Adrenal gland (tissue), 12 donors: ENCODE results near the gene ARHGEF10L. TPM values are rescaled to one million over a fixed set of nuclear protein-coding genes. Genes with fewer than 3 reads are reported as not detected.
A peak's percentile ranks its signal among the peaks of the same experiment; 100 is the strongest.

Experiments
- DNase-seq, 7 donors: peaks; one replicate each; pipeline ENCODE4 v3.0.0-alpha.2; 2019 to 2020
- H3K27ac ChIP-seq, 5 donors: fragments of 200-600 bp; sonication (generic) in 4 of 5; 1 replicate in 3 of 5; 2 replicates in 2 of 5; pipeline versions ENCODE4 v1.5.1 to v1.8.0; 2016 to 2020; ENCODE audit warnings: mild to moderate bottlenecking in 1 of 5
- H3K27me3 ChIP-seq: fragments of 200-600 bp; 2 replicates; pipeline ENCODE4 v1.8.0; 2021
- H3K36me3 ChIP-seq, 2 donors: fragments of 200-600 bp; replicated peaks in 1 of 2; 1 replicate in 1 of 2; 2 replicates in 1 of 2; pipeline versions ENCODE4 v1.5.1 to v1.8.0; 2018 to 2022
- H3K4me1 ChIP-seq, 2 donors: fragments of 200-600 bp; replicated peaks in 1 of 2; 1 replicate in 1 of 2; 2 replicates in 1 of 2; pipeline versions ENCODE4 v1.5.1 to v1.8.0; 2018 to 2021
- H3K4me3 ChIP-seq, 4 donors: fragments of 200-600 bp; sonication (generic) in 3 of 4; one replicate each; pipeline ENCODE4 v1.5.1; 2016 to 2018
- H3K9me3 ChIP-seq, 3 donors: fragments of 200-600 bp; sonication (generic) in 1 of 3; replicated peaks in 1 of 3; 1 replicate in 2 of 3; 2 replicates in 1 of 3; pipeline versions ENCODE4 v1.5.1 to v1.8.0; 2016 to 2021
- CTCF ChIP-seq, 6 experiments: fragments of 450-650 bp in 4 of 6; fragments of 200-600 bp in 2 of 6; sonication (generic) in 1 of 6; IDR thresholded peaks; 1 replicate in 5 of 6; 2 replicates in 1 of 6; pipeline versions ENCODE4 v1.5.1 to v1.8.0; 2016 to 2021; ENCODE audit warnings: antibody characterized with exemption in 6 of 6, mild to moderate bottlenecking in 2 of 6, moderate library complexity in 1 of 6
- POLR2A ChIP-seq, 2 donors: fragments of 450-650 bp; IDR thresholded peaks; one replicate each; pipeline ENCODE4 v1.6.1; 2017; ENCODE audit warnings: antibody characterized with exemption in 2 of 2, mild to moderate bottlenecking in 2 of 2, moderate library complexity in 1 of 2
- WGBS, 4 donors: extraction: QIAGEN DNeasy Blood & Tissue Kit in 2 of 4; methylation state at CpG; one replicate each; pipeline versions ENCODE4 v1.1.5 to v1.1.7; 2013 to 2017; 5-methylcytosine and 5-hydroxymethylcytosine counted together
- intact Hi-C, 2 donors: fragments of 100-400 bp; cut with DNase I; formaldehyde crosslinking; loops; one replicate each; pipeline versions ENCODE4 v1.14.1 to v1.15.0; 2022 to 2023
- polyA plus RNA-seq, 3 donors: library from polyadenylated mRNA; stranded (reverse); fragments of 200-250 nt in 2 of 3; fragments of 350-450 nt in 1 of 3; fragmentation: Illumina TruSeq in 1 of 3; extraction: RNeasy Lipid Tissue Mini Kit (QIAGEN cat#74804) in 1 of 3; gene quantifications; one replicate each; pipeline ENCODE4 v1.2.3, GENCODE V29; 2013 to 2014
- total RNA-seq, 9 donors: library from RNA; depleted of rRNA in 4 of 9; stranded (reverse); fragments of >200 nt in 4 of 9; fragments of 120-200 nt in 1 of 9; fragmentation: NEBNext Ultra II Directional in 1 of 9; extraction: Animal tissue kit (Norgen Biotek cat#: 25700) in 1 of 9; gene quantifications; one replicate each; pipeline versions ENCODE4 v1.1.0 to v1.2.4, GENCODE V29; 2013 to 2023
- donor health status: healthy with polysubstance abuse.
- donor health status: Bipolar disorder and iron deficiency.
- donor health status: DM: yes; HTN: yes; CAD: no.
- donor health status: DM: no; HTN: no; CAD: no.
- donor health status: DM: no; HTN: no; CAD: no.
- donor health status: DM: yes; HTN: yes; CAD: no.

Gene ARHGEF10L
- total and polyA plus RNA-seq, 12 donors = 1.7 to 54.9 (median 30.1) TPM

GRCh38 chr1:17561247-17561548, 21.7 kb downstream of the ARHGEF10L start:
- peak overlapping the region in 1 of 4 donors; percentile 4 for H3K4me3 ChIP-seq
- DNase-seq = no peak
- intact Hi-C loops = no loop called here
- H3K9me3 ChIP-seq = no peaks in the 10 kb centered on the region
- H3K27ac ChIP-seq = peak overlapping the region in 4 of 5 donors; percentile 47 to 89 (median 85)
- no peaks in the 10 kb centered on the region for H3K27me3 ChIP-seq
- 58 to 80% (median 71%) methylated on average over 1 to 8 of the region's 8 CpGs; no CpG with 5 or more reads in 1 of the 4 donors for WGBS, 4 donors
- peaks cover 25 to 34% of the 10 kb centered on the region in 2 donors for H3K4me1 ChIP-seq
- H3K36me3 ChIP-seq = no peaks in the 10 kb centered on the region
- no peak for TF ChIP-seq CTCF (IDR thresholded peaks at IDR 0.05)
- TF ChIP-seq POLR2A (IDR thresholded peaks at IDR 0.05) = no peak

GRCh38 chr1:17561561-17561985, 22.1 kb downstream of the ARHGEF10L start:
- 25 to 32% (median 26%) methylated on average over 6 to 9 of the region's 9 CpGs for WGBS, 4 donors

GRCh38 chr1:17562375-17562774, 22.9 kb downstream of the ARHGEF10L start:
- intact Hi-C loops = no loop called here
- TF ChIP-seq POLR2A (IDR thresholded peaks at IDR 0.05) (no peak), CTCF (IDR thresholded peaks at IDR 0.05) (no peak)
- H3K4me3 ChIP-seq = no peak overlapping the region
- 93 to 97% (median 95%) methylated on average over 4 to 5 of the region's 5 CpGs for WGBS, 4 donors
- no peaks in the 10 kb centered on the region for H3K36me3 ChIP-seq
- H3K9me3 ChIP-seq = no peaks in the 10 kb centered on the region
- no peaks in the 10 kb centered on the region for H3K27me3 ChIP-seq
- H3K4me1 ChIP-seq = peaks cover 26 to 44% of the 10 kb centered on the region in 2 donors
- H3K27ac ChIP-seq = peak overlapping the region in 4 of 5 donors; percentile 47 to 89 (median 85)
- DNase-seq = no peak

More at GRCh38 chr1:17561561-17561985, 22.1 kb downstream of the ARHGEF10L start:
- Histone ChIP-seq H3K4me3 (peak overlapping the region in 1 of 4 donors; percentile 4), H3K4me1 (peaks cover 25 to 36% of the 10 kb centered on the region in 2 donors), H3K27ac (peak overlapping the region in 4 of 5 donors; percentile 47 to 89 (median 85)), H3K27me3 (no peaks in the 10 kb centered on the region), H3K36me3 (no peaks in the 10 kb centered on the region), H3K9me3 (no peaks in the 10 kb centered on the region)
- TF ChIP-seq CTCF (IDR thresholded peaks at IDR 0.05) (no peak), POLR2A (IDR thresholded peaks at IDR 0.05) (peak in 1 of 2 donors; percentile 30)
- peak; percentile 53 to 73 (median 61) for DNase-seq
- intact Hi-C loops = no loop called here

GRCh38 chr1:17563494-17564281, 24.2 kb downstream of the ARHGEF10L start:
- no peak for DNase-seq
- Histone ChIP-seq H3K4me3 (no peak overlapping the region), H3K4me1 (peaks cover 33 to 58% of the 10 kb centered on the region in 2 donors), H3K9me3 (no peaks in the 10 kb centered on the region), H3K27me3 (no peaks in the 10 kb centered on the region), H3K36me3 (no peaks in the 10 kb centered on the region), H3K27ac (no peak overlapping the region)
- WGBS, 4 donors = 62 to 79% (median 73%) methylated on average over 6 to 8 of the region's 8 CpGs
- intact Hi-C loops = no loop called here
- TF ChIP-seq CTCF (IDR thresholded peaks at IDR 0.05) (no peak), POLR2A (IDR thresholded peaks at IDR 0.05) (no peak)
